Colon (tissue), 2 donors: ENCODE results near the gene CTDSPL.
"Not testable (repeated sequence)": the region's sequence is repeated elsewhere in the genome, so short reads cannot be mapped to it uniquely, and the experiment has no call there.

ENCODE experiments used
- FAIRE-seq: peaks from 2 replicates; lab custom pipeline; 2012; peaks lifted over from hg19 to GRCh38; lab: Jason Lieb, UNC
- donor health status: control.
- donor health status: control.

The CTDSPL gene, protein sequence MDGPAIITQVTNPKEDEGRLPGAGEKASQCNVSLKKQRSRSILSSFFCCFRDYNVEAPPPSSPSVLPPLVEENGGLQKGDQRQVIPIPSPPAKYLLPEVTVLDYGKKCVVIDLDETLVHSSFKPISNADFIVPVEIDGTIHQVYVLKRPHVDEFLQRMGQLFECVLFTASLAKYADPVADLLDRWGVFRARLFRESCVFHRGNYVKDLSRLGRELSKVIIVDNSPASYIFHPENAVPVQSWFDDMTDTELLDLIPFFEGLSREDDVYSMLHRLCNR

GRCh38 chr3:37861620-37862041, at the start of gene CTDSPL:
Gene CTDSPL, plus strand, starts transcription at chr3:37861880. Its CDS starts 320 bp downstream, at chr3:37862200.
- FAIRE-seq, result no peak

- FAIRE-seq, result no peak
These were observed 49.2 kb upstream of the CTDSPL start for GRCh38 chr3:37812499-37812896.

- no peak for FAIRE-seq
These were observed 48.3 kb upstream of the CTDSPL start for GRCh38 chr3:37813403-37813802.

DNA sequence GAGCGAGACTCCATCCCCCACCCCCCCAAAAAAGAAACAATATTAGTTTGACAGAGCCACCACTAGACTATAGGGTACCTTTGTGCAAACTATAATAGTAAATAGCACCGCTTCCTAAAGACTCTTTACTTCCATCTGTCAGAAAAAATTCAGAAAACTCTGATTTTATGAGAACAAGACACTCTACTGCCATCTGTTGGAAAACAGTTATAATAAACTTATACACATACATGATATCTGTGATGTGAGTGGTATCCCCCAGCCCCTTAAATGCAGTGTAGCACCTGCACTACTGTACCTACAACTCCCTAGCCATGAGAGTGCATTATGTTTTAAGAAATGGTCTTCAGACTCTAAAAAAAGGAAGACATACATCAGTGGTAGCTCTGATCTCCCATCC, 47.1 kb upstream of the CTDSPL start:
- no peak for FAIRE-seq

- FAIRE-seq, result not testable (repeated sequence)
These were observed 46.5 kb upstream of the CTDSPL start for GRCh38 chr3:37815156-37815555.

GRCh38 chr3:37816271-37816670, 45.4 kb upstream of the CTDSPL start:
- no peak for FAIRE-seq

GRCh38 chr3:37819591-37819990, 42.1 kb upstream of the CTDSPL start:
- FAIRE-seq, result no peak

DNA sequence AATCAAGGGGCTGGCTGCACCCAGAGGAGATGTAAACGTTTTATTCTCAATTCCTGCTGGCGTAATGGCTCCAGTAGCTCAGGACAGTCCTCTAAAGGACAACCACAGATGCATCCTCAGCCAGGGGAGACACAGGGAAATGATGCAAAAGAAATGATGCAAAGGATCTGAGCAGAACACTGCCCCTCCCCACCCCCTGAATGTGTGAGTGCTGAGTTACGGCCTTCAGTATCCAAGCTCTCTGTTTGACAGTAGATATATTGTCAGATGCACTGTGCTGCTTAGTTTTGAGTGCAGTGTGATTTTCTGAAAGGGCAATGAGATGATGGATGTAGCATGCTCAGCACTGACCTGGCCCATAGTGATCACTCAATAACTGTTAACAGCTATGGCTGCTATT, 41.4 kb upstream of the CTDSPL start:
- no peak for FAIRE-seq

- no peak for FAIRE-seq
These were observed 38.5 kb upstream of the CTDSPL start for GRCh38 chr3:37823189-37823588.

GRCh38 chr3:37824090-37824953, 37.4 kb upstream of the CTDSPL start:
- no peak for FAIRE-seq

DNA sequence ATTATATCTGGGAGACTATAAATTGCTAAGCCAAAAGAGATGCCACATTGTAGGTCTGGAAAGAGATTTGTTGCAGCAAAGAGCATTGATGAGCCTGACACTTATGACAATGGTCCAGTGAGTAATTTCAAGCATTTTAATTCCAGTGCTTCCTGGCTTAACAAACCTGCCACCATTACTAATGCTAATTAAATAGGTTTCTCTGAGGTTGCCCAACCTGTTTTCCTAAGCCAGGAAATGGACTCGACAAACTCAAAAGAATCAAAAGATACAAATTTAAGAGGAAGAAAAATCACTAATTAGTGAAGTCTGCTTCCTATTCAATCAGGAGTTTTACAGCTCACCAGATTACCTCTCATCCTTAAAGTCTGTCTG, 36.7 kb upstream of the CTDSPL start:
- no peak for FAIRE-seq

DNA sequence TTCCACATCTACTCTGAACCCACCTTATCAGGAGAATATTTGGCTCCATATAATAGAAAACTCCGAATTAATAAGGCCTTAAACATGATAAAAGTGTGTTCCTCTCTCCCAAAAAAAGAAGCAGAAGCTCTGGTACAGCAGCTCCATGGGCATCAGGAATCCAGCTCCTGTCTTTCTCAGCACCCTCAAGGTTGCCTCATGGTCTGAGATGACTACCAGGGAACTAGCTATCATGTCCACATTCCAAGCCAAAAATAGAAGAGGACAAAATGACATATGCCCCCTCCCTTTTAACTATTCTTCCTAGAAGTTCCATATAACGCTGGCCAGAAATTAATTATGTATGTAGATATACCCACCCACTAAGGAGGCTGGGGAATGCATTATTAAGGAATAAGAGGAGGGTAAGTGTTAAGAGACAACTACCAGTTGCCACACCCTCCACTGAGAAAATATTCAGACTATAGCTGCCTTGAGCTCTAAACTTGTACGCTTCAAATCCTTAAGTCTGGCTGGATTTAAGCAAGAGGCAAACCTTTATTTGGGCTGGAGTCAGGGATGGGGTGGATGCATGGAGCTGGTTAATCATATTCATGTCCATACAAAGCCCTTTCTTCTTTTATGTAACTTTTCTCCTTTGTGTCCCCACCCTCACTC, 35.8 kb upstream of the CTDSPL start:
- no peak for FAIRE-seq

DNA sequence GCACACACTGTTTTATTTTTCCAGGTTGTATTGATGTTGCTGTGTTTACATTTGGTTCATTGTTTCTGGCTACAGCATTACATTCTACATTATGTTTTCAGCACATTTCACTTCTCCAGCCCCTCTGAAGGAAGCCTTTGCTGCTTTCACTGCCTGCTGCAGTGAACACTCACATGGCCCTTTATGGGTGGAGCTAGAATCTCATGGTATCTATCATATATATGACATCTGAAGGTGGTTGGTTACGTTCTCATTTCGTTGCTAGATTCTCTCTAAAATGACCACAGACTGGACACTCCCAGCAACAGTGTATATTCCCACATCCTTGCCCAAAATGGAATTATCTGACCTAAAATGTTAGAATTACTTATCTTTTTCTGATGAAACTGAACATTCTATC, 35.2 kb upstream of the CTDSPL start:
- FAIRE-seq, result no peak

DNA sequence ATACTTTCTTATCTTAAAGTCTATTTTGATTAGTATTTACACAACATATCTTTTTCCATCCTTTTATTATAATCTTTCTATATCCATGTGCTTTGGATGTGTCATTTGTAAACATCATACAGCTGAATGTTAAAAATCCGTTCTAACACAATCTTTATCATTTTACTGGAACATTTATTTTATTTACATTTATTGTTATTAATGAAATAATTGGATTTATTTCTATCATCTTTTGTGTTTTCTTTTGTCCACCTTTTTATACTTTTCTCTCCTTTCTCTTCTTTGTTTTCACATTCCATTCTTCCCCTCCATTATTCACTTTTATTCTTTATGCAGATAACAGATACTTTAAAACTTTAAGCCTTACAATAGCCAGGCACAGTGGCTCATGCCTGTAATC, 34.7 kb upstream of the CTDSPL start:
- FAIRE-seq, result no peak

DNA sequence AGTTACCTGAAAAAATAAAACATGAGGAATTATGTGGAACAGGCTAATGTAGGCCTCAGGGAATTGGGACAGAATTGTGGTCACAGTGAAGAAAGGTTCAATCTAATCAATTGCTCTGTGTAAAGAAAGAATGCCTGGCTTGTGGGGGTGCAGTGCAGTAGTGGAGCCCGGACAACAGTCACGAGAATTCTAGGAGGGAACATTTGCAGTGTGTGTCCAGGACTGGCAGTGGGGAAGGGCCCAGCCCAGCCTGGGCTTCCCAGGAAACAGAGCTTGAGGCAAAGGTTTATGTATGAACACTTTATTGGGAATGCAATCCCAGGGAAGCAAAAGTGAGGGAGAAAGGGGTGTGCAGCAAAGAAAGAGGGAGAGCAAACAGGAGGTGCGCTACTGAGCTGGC, 29.2 kb upstream of the CTDSPL start:
- FAIRE-seq, result no peak

DNA sequence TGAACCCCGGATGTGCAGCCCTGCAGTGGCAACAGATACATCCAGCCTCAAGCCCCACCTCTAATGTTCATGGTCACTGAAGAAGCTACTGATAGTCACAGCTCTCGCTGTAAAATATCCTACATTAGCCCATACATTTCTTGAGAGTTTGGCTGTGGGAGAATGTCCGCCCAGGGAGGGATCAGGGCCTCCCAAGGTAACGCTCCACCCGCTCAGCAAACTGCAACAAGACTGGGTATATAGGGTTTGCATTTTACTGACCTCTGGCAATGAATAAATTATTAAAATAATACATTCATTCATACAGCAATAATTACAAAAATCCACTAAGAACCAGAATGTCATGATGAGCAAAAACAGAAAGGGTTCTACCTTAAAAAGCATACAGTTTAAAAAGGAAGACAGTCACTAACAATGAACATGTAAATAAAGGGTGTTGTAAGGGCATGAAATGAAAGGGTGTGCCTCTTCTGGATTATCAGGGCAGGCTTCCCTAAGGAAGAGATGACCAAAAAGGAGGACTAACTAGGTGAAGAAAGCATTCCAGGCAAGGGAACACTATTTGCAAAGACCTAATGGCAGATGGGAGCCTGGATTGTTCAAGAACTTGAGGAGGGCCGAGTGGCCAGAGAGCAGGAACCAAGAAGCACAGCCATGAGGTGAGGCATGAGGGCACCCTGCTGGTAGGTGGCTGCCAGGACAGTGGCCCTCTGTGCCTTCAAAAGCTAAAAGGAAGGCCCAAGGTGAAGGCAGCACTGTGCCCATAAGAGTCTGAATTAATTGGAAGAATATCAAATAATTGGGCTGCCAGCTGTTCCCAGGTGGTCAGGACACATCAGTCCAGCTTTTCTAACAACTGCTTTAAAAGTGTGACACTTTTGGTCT, 28.1 kb upstream of the CTDSPL start:
- no peak for FAIRE-seq

GRCh38 chr3:37836589-37836988, 25.1 kb upstream of the CTDSPL start:
- FAIRE-seq, result no peak

DNA sequence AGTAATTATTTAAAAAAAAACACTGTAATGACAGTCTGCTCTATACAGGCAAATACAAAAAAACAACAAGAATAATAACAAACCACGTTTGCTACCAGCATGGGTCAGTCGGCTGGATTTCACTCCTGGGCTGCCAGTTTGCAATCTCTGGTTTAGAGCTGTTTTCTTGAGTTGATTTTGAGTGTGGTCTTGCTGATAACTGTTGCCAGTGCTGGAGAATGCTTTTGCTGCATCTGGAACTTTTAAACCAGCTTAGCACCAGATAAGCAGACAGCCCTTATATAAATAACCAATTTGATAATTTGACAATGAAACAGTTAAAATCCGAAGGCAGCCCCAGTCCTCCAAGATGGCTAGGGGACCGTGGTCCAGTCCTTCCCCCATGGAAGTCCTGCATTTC, 14.0 kb upstream of the CTDSPL start:
- FAIRE-seq, result no peak

DNA sequence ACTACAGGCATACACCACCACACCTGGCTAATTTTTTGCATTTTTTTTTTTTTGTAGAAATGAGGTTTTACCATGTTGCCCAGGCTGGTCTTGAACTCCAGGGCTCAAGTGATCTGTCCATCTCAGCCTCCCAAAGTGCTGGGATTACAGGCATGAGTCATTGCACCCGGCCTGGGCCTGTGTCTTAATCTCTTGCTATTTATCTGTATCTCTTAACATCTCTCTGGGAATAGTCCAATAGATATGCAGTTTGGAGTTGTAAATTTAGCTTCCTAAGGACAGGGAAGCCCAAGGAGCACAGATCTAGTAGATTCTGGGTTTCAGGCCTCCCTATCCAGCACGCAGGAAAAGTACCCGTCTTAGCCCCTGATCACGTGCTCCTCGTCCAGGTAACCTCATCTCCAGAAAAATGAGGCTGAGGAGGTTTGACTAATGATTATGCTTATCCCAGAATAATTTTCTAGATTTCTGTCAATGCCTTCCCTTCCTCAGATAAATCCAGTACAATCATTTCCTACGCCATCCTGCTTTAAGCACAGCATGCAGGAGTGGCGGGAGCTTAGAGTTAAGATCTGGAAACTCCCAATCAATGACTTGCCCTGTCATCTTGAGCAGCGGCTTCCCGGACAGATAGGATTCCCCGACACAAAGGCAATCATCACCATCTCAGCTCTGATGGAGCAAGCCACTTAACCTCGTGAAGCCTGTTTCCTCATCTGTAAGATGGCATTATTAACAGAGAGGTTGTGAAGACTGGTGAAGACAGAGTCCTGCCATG, 12.3 kb upstream of the CTDSPL start:
- no peak for FAIRE-seq

- no peak for FAIRE-seq
These were observed 9.6 kb upstream of the CTDSPL start for GRCh38 chr3:37852097-37852496.

DNA sequence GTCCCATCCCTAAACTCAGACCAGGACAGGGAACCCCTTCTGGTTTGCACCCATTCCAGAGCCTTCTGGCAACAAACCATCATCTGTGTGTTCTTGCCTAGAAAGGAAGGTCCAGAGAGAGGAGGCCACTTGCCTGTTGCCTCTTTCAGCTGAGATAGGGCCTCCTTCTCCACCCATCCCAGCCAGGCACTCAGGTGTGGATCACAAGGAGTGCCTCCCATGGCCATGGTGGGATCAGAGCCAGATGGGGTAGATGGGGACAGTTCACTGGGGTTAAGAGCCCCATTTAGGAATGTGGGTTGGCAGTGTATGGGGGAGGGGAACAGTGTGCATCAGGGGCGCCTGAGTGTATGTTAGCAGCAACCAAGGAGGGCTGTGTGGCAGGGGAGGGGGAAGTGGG, 8.9 kb upstream of the CTDSPL start:
- FAIRE-seq, result no peak
